Upper lobe of left lung (tissue), 4 donors: Measurements from ENCODE around the gene PFAS.

Experiments
- EP300 ChIP-seq, 4 donors: sonication (generic); formaldehyde crosslinking; IDR thresholded peaks; one replicate each; pipeline ENCODE4 v1.5.1; 2017; ENCODE audit warnings: antibody characterized with exemption in 4 of 4, control low read depth in 2 of 4
- POLR2AphosphoS5 ChIP-seq, 2 donors: sonication (generic); formaldehyde crosslinking; IDR thresholded peaks; one replicate each; pipeline ENCODE4 v1.5.1; 2017; ENCODE audit warnings: antibody characterized with exemption in 2 of 2
- TF ChIP-seq, protein P1 (sequence below), 6 experiments: fragments of 450-650 bp in 4 of 6; fragments of 200-600 bp in 2 of 6; sonication (generic) in 2 of 6; IDR thresholded peaks; one replicate each; pipeline ENCODE4 v1.5.1; 2016 to 2019; ENCODE audit warnings: antibody characterized with exemption in 6 of 6

DNA sequence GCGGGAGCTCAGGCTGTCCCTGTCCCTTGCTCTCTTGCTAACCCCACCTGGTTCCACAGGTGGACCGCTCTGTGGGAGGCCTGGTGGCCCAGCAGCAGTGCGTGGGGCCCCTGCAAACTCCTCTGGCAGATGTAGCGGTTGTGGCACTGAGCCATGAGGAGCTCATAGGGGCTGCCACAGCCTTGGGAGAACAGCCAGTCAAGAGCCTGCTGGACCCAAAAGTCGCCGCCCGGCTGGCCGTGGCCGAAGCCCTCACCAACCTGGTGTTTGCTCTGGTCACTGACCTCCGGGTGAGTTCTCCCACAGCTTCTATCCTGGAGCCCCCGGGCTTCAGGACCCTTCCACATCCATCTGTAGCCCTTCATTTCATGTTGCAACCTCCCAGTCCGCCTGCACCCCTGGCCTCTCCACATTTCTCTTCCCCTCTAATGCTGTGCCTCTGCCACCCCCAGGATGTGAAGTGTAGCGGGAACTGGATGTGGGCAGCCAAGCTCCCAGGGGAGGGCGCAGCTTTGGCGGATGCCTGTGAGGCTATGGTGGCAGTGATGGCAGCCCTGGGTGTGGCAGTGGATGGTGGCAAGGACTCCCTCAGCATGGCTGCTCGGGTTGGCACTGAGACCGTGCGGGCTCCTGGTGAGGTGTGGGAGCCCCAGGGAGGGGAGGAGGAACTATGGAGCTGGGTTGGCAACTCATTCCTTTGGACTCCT lies 15.9 kb downstream of the PFAS start:
- TF ChIP-seq POLR2AphosphoS5 (IDR thresholded peaks at IDR 0.05) (no peak), EP300 (IDR thresholded peaks at IDR 0.05) (no peak)
- TF ChIP-seq, protein P1, sequence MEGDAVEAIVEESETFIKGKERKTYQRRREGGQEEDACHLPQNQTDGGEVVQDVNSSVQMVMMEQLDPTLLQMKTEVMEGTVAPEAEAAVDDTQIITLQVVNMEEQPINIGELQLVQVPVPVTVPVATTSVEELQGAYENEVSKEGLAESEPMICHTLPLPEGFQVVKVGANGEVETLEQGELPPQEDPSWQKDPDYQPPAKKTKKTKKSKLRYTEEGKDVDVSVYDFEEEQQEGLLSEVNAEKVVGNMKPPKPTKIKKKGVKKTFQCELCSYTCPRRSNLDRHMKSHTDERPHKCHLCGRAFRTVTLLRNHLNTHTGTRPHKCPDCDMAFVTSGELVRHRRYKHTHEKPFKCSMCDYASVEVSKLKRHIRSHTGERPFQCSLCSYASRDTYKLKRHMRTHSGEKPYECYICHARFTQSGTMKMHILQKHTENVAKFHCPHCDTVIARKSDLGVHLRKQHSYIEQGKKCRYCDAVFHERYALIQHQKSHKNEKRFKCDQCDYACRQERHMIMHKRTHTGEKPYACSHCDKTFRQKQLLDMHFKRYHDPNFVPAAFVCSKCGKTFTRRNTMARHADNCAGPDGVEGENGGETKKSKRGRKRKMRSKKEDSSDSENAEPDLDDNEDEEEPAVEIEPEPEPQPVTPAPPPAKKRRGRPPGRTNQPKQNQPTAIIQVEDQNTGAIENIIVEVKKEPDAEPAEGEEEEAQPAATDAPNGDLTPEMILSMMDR (IDR thresholded peaks at IDR 0.05), result no peak
